ENCODE measurements around the gene RAB24. TPM values are rescaled to one million over a fixed set of nuclear protein-coding genes. Genes with fewer than 3 reads are reported as not detected.

The RAB24 gene
- total and polyA plus RNA-seq, 4 donors: 8.5 to 19.0 (median 12.0) TPM

GRCh38 chr5:177269232-177269895, 34.2 kb downstream of the RAB24 start:
- Histone ChIP-seq H3K27me3 (ENCODE audit: control insufficient read depth in 4 of 4, insufficient read depth in 4 of 4, low read length in 3 of 4) (no peaks in the 10 kb centered on the region), H3K36me3 (ENCODE audit: control insufficient read depth in 4 of 4, insufficient read depth in 3 of 4, low read depth in 1 of 4, low read length in 3 of 4) (peaks cover 3 to 52% (median 48%) of the 10 kb centered on the region in 4 donors), H3K9me3 (ENCODE audit: control insufficient read depth in 4 of 4, low read length in 3 of 4) (no peaks in the 10 kb centered on the region), H3K4me1 (ENCODE audit: control insufficient read depth in 4 of 4, insufficient read depth in 4 of 4, low read length in 3 of 4) (peaks cover 0 to 4% (median 0%) of the 10 kb centered on the region in 4 donors), H3K27ac (ENCODE audit: low read depth in 1 of 2, low read length in 2 of 2) (no peak overlapping the region), H3K4me3 (ENCODE audit: low read depth in 1 of 3, low read length in 3 of 3) (no peak overlapping the region), H3K9ac (ENCODE audit: low read depth in 1 of 2, low read length in 2 of 2) (no peak overlapping the region)
- 97% methylated on average over 7 of the region's 7 CpGs for WGBS
- TF ChIP-seq ATF3 (IDR thresholded peaks at IDR 0.05): no peak
- TF ChIP-seq EGR1 (IDR thresholded peaks at IDR 0.05; ENCODE audit: low read depth in 2 of 2): no peak
- TF ChIP-seq, protein P1, sequence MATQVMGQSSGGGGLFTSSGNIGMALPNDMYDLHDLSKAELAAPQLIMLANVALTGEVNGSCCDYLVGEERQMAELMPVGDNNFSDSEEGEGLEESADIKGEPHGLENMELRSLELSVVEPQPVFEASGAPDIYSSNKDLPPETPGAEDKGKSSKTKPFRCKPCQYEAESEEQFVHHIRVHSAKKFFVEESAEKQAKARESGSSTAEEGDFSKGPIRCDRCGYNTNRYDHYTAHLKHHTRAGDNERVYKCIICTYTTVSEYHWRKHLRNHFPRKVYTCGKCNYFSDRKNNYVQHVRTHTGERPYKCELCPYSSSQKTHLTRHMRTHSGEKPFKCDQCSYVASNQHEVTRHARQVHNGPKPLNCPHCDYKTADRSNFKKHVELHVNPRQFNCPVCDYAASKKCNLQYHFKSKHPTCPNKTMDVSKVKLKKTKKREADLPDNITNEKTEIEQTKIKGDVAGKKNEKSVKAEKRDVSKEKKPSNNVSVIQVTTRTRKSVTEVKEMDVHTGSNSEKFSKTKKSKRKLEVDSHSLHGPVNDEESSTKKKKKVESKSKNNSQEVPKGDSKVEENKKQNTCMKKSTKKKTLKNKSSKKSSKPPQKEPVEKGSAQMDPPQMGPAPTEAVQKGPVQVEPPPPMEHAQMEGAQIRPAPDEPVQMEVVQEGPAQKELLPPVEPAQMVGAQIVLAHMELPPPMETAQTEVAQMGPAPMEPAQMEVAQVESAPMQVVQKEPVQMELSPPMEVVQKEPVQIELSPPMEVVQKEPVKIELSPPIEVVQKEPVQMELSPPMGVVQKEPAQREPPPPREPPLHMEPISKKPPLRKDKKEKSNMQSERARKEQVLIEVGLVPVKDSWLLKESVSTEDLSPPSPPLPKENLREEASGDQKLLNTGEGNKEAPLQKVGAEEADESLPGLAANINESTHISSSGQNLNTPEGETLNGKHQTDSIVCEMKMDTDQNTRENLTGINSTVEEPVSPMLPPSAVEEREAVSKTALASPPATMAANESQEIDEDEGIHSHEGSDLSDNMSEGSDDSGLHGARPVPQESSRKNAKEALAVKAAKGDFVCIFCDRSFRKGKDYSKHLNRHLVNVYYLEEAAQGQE (IDR thresholded peaks at IDR 0.05): no peak
- TF ChIP-seq JUND (IDR thresholded peaks at IDR 0.05): no peak
- no peak for TF ChIP-seq FOXA2 (IDR thresholded peaks at IDR 0.05)
- TF ChIP-seq TAF1 (conservative IDR thresholded peaks at IDR 0.05): no peak
- TF ChIP-seq CTCF (IDR thresholded peaks at IDR 0.05; ENCODE audit: low read depth, low read length, missing input control): no peak
- no peak for TF ChIP-seq ZBTB33 (IDR thresholded peaks at IDR 0.05)
- no peak for TF ChIP-seq FOXA1 (IDR thresholded peaks at IDR 0.05)
- TF ChIP-seq SP1 (IDR thresholded peaks at IDR 0.05): no peak
- no peak for TF ChIP-seq NR2F2 (IDR thresholded peaks at IDR 0.05)
- TF ChIP-seq HNF4A (conservative IDR thresholded peaks at IDR 0.05): no peak
- TF ChIP-seq GABPA (IDR thresholded peaks at IDR 0.05 in 1 of 2, conservative IDR thresholded peaks at IDR 0.05 in 1 of 2): no peak
- TF ChIP-seq YY1 (IDR thresholded peaks at IDR 0.05): no peak
- no peak for TF ChIP-seq RXRA (IDR thresholded peaks at IDR 0.05)
- no peak for TF ChIP-seq RAD21 (IDR thresholded peaks at IDR 0.05)
- DNase-seq (ENCODE audit: low spot score): no peak
